ENCODE data around the gene ZNF385C.
"Not testable (repeated sequence)": the region's sequence is repeated elsewhere in the genome, so short reads cannot be mapped to it uniquely, and the experiment has no call there.

Gene ZNF385C, protein sequence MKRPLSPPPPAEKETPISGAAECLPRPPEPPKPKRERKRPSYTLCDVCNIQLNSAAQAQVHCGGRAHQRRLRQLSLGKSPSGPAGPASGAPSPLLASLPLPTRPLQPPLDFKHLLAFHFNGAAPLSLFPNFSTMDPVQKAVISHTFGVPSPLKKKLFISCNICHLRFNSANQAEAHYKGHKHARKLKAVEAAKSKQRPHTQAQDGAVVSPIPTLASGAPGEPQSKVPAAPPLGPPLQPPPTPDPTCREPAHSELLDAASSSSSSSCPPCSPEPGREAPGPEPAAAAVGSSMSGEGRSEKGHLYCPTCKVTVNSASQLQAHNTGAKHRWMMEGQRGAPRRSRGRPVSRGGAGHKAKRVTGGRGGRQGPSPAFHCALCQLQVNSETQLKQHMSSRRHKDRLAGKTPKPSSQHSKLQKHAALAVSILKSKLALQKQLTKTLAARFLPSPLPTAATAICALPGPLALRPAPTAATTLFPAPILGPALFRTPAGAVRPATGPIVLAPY

DNA sequence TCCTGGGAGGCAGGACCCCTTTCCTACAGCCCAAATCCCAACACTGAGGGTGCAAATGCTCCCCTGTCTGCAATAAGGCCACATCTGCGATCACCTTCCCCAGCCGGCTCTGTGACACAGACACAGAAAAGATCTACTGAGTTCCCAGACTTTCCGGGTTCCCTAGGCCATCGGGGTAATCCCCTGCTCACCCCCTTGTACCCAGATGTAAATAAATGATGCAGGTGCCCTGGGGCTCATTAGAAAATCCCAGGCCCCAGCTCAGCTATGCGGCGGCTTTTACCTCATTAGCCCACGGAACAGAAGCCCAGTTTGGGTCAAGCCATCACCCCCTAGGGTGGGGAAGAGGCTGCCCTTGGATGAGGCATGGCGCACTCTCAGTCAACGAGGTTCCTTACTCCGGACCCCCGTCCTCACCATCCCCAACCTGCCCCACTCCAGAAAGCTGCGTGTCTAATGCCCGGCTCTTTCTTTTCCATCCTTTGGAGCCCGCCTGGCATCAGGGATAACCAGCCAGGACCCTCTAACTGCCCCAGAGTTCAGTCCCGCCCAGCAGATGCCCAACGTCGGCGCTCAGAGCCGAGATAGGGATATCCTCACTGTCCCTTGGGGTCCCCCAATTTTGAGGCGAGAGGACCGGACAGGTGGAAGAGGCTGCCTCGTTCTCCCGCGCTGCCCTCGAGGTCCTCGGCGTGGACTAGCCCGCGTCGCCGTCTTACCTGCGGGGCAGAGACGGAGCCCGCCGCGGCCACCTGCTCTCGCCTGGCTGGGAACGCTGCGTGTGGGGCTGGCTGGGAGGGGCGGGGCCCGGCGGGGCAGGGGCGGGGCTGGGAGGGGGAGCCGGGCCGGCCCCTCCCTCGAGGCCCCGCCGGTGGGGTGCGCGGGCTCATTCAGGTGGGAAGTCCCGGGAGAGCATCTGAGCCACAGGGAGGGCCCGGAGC is at the start of gene ZNF385C:
Gene ZNF385C, minus strand, starts transcription at position 783 of the 941 bp plus-strand sequence. CDS start 35,417 bp downstream, outside the sequence.
- no peak for DNase-seq

DNA sequence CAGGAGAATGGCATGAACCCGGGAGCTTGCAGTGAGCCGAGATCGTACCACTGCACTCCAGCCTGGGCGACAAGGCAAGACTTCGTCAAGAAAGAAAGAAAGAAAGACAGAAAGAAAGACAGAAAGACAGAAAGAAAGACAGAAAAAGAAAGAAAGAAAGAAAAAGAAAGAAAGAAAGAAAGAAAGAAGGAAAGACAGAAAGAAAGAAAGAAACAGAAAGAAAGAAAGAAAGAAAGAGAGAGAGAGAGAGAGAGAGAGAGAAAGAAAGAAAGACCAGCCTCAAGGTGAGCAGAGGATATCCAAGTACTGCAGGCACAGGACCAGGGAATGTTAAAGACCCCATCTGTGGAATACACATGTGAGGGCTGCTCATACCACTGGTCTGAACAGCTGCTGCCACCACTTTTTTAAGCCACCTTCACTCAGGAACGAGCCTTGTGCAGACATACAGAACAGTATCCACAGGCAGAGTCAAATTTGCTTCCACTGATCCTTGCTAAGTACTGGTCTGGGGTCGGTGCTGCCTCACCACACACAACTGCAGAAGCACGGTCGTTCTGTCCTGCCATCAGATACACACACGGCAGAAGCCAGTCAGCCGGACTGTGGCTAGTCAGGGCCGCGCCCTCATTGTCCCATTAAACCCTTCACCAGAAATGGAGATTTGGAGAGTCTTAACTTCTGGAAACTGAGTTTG is 48.8 kb upstream of the ZNF385C start:
- no peak for DNase-seq

DNA sequence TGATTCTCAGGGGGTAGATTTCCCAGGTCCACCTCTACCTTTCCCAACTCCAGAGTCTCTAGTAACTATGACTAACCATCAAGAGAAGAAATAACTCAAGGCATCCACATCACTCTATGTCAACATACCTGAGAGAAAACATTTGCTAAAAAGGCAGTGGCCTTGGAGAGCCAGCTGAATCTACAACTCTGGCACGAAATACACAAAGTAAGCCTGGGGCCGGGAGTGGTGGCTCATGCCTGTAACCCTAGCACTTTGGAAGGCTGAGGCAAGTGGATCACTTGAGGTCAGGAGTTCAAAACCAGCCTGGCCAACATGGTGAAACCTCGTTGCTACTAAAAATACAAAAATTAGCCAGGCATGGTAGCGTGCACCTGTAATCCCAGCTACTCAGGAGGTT is 44.9 kb upstream of the ZNF385C start:
- not testable (repeated sequence) for DNase-seq

DNA sequence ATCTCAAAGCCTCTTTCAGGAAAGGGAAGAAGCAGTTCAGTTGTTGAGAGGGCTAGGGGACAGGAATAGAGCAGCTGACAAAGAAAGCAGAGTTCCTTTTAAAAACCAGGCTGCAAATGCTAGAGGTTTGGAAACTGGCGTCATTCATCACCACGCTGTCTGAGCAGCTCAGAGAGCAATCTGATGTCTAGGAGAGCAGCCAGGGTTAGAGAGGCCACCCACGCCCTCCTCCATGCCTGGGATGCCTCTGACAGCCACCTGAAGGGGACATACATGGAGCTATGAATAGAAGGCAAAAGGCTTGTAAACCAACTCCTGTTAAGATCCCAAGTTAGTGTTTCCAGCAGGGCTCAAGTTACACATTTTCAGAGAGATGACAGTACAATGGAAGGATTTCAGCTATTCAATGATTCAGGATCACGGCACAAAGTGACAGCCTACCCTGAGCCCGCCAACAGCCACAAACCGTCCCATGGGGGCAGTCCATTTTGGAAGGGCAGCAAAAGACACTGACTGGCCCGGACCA is 44.2 kb upstream of the ZNF385C start:
- DNase-seq = no peak

DNA sequence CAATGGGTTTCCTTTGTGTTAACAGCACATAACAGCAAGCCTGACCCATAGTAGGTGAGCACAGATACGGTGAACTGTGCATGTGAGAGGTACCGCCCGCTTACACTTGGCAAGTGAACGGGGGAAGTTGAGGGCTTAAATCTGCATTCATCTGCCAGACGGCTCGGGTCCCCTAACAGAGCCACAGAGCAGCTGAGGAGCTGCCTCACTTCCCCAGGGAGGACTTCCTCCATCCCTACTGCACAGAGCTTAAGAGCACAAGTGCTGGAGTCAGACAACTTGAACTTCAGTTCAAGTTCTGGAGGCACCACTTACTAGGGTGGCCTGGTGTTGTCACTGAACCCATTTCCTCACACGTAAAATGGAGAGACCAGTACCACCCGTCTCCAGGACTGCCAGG is 43.1 kb upstream of the ZNF385C start:
- no peak for DNase-seq

DNA sequence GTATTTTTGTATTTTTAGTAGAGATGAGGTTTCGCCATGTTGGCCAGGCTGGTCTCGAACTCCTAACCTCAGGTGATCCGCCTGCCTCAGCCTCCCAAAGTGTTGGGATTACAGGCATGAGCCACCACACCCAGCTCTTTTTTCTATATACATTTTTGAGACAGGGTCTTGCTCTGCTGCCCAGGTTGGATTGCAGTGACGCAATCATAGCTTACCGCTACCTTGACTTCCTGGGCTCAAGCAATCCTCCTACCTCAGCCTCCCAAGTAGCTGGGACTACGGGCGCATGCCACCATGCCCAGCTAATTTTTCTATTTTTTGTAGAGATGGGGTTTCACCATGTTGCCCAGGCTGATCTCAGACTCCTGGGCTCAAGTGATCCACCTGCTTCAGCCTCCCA is 42.4 kb upstream of the ZNF385C start:
- DNase-seq = not testable (repeated sequence)

DNA sequence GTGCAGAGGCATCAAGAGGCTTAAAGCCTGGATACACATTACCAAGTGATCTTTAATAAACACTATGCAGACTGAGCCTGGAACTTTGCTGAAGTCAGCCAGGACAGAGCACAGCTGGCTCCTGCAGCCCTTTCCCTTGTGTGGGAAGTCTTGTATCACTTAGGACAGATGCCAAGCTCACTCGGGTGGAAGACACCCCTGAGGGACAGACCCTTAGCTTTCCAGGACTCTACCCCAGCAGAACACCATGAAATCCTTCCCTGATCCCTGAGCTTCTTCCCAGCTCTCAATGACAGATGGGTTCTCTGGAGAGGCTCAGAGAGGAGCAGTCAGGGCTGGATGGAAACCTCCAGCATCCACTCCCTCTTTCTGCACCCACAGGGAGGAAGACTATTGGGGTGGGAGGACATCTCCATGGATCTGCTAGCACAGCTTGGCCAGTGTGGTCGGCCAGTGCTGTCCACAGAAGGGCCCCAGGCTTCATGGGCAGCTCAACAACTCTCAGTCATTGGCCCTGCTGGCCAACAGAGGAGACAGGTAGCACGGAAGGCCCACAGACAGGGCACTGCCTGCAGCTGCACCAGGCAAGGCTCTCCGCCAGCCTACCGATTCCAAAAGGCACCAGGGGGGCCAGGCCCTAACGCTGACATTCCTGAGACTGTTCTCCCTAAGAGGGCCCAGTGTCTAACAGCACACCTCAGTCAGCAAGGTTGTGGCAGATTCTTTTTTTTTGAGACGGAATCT is 40.6 kb upstream of the ZNF385C start:
- DNase-seq = no peak

DNA sequence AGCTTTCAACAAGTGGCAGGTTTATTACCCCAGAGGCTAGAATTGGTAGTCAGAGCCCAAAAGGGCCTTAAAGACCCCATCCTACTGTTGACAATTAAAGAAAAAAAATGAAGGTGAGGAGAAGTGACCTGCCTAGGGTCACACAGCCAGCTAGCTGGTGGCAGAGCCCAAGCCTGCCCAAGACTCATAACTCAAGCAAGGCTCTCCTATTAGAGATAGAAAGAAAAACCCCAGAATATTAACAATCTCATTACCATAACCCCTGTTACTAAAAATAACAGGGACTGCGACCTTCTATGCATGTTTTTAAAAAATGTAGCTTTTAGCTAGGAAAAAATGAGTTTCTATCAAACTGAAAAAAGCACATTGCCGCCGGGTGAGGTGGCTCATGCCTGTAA is 38.4 kb upstream of the ZNF385C start:
- DNase-seq = no peak

DNA sequence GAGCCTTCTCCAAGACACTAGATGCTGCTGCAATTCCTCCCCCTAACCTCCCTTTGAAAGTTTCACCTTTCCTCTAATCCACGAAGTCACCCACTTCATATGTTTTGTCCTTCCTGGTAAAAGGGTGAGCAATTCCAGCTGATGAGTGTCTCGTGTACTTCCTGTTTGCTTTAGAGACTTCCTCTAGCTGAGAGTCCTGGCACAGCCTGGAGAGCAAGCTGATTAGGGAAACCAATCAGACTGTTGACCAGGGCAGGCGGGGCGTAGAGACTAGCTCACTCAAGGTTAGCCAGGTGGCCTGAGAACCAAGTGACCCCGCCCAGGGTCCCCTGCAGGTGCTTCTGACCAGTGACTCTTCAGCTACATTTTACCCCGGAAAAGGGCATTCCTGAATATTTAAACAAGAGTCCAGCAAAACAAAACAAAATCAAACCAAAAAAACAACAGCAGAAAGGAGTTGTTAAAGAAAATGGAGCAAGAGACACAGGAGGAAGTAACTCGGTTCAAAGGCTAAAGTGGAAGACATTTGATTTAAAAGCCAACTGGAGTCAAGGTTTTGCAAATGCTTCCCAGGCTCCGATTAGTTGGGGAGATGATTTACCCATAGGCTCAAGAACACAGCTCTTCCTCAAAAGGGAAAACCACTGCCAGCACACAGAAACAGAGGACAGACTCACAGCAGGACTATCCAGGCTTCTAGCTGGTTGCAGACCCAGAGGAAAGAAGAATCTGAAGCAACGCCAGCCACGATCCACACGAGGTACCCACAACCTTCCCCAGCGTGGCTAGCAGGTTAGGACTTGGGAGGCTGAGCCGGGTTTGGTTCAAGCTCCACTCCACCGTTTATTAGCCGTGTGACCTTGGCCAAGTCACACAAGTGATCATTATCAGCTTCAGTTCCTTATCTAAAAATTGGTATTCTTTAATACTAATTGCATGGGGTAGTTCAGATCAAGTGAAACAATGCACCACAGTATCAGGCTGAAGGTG is 37.7 kb upstream of the ZNF385C start:
- no peak for DNase-seq

DNA sequence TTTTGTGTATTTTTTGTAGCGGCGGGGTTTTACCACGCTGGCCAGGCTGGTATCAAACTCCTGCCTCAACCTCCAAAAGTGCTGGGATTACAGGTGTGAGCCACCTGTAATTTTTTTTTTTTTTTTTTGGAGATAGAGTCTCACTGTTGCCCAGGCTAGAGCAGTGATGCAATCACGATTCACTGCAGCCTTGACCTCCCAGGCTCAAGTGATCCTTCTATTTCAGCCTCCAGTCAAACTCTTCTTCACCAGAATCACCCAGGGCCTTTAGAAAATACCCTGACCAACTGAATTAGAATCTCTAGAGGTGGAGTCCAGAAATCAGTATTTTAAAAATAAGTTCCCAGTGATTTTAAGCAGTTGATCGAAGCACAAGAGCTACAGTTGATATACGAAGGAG is 36.9 kb upstream of the ZNF385C start:
- no peak for DNase-seq

DNA sequence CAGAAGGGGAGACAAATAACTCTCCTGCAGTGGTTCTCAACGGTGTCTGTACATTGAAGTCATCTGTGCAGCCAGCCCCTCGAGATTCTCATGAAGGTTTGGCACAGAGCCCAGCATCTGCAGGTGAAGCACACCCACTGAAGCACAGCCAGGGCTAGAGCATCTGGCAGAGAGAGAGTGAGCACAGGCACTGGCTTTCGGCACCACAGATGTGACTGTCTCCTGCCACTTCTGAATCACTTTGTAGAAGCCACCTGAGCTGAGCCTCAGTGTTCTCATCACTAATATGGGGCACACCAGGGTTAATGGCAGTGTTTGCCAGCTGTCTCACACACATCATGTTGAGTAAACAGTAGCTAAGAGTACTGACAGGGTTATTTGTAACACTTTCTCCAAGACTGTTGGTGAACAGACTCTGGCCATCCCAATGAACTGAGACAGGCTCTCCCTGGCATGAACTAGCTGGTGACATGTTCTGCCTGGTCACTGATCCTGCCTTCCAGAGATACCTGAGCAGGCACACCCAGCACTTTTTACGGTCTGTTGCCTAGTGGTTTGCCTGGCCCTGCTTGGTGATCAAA is 35.3 kb upstream of the ZNF385C start:
- DNase-seq = no peak

DNA sequence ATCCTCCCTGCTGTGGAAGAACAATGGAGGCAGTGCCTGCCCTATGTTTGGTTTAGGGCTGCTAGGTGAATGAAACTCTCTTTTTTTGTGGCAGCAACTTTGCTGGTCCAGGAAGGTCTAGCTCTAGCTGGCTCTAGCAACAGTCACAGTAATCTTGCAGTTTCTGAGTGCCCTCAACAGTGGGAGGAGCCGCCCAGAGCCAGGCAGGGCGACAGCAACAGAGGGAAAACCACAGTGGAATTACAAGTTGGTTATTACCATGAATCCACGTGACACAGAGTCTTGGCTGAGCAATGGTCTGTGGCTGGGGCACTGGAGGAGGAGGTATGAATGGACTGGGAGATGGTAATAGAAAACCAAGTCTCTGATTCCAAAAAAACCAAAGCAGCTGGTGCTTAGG is 34.7 kb upstream of the ZNF385C start:
- DNase-seq = peak; percentile 80

DNA sequence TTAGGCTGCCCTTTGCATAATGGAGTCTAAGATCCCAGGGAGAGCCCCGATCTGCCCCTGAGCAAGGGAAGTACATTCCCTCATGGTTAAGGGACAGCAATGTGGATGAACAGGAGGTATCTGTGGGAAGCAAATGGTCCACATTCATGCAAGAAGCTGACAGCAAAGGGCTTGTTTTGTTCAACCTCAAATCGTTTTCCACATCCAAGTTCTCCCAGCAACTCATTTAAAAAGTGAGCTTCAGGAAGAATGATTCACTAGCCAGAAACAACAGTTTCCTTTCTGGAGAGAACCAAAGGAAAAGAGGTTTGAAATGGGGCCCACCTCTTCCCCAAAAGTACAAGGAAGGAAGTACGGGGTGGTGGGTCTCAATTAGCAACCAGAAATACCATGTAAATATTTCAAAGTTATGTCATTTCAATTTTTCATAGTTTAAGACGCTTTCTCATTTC is 33.7 kb upstream of the ZNF385C start:
- DNase-seq = no peak

DNA sequence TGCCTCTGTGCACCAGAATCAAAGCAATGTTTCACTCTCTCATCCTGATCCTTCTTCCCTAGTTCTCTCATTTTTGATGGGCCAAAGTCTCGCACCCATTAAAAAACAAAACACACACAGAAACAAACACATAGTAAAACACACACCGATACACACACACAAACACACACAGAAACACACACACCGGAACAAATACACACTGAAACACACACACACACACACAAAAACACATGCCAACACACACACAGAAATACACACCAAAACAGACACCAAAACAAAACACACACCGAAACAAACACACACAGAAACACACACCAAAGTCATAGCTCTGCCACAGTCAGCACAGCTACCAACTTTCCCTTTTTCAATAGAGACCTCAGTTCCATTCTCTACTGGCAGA is 33.0 kb upstream of the ZNF385C start:
- DNase-seq = no peak

DNA sequence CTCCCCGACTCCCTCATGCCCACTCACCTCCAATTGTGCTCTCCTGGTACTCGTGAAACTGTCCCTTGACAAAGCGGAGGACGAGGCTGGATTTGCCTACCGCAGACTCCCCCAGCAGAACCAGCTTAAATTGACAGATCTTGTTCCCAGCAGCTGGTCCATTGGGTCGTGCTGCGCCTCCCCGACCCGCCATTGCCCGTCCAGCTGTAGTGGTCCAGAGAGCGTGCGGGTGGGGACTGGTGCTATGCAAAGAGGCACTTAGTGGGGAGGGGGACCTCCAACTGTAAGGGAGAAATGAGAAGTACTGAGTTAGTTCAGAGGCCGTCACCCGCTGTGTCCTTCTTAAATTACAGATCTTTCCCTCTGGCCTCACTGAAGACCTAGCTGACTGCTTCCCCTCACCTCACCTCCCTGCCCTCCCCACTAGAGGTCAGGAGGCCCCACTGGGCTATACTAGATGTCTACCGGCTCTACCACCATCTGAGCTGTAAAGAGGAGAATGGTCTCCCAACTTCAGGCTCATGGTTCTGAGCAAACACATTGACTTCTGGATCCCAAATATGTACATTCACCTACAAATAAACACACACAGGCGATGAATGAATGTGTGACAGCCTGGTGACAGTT is 32.1 kb upstream of the ZNF385C start:
- DNase-seq = no peak

DNA sequence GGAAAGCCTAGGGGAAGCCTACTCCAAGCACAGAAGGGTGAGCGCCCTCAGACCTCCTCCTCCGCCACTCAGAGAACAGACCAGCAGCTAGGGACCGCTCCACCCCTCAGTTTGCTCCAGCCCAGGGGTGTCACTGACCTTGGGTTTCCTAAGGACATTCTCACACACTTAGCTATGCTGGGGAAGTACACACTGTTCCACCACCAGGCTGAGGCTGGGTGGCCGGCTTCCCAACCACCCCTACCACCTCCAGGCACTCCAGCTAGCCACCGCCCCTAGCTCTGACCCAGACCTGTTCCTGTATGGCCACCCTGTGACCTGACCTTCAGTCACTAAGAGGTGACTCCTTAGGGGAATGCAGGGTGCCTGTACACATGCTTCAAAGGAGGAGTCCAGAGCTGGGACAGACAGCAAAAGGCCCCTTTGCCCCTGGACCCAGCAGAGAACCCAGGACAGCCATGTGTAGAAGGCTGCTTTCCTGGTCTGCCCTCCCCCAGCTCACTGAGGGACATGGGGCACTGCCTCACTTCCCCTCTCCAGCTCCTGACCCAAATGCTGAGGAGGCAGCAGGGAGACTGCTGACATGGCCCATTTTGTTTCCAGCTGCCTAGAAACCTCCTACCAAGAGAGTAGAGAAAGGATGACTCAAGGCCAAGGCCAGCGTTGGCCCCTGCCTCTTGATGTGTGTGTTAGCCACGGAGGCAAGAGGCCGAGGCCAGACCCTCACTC is 31.0 kb upstream of the ZNF385C start:
- peak; percentile 27 for DNase-seq

DNA sequence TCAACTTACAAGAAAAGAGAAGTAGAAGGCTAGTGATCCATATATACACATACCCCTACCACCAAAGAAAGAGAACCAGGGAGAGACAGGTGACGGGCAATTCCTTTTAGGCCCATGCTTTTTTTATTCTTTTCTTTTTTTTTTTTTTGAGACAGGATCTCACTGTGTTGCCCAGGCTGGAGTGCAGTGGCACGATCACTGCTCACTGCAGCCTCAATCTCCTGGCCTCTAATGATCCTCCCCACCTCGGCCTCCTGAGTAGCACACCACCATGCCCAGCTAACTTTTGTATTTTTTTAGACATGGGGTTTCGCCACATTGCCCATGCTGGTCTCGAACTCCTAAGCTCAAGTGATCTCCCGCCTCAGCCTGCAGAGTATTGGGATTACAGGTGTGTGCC is 29.1 kb upstream of the ZNF385C start:
- DNase-seq = no peak

DNA sequence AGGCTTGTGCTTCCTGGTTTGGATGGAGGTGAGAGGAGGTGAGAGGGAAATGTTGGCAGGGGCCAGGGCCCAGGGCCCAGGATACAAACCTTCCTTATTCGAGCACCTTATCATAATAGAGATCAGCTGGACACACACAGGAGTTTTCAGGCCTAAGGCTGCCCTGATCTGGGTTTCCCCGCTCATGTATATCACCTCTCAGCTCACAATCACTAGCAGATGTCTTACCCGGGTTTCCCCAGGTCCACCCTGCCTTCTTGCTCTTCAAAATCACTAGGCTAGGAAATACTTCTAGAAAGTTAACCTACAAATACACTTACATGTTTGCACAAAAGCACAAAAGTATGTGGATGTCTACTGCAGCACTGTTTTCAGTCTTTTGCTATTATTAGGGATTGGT is 28.6 kb upstream of the ZNF385C start:
- no peak for DNase-seq

DNA sequence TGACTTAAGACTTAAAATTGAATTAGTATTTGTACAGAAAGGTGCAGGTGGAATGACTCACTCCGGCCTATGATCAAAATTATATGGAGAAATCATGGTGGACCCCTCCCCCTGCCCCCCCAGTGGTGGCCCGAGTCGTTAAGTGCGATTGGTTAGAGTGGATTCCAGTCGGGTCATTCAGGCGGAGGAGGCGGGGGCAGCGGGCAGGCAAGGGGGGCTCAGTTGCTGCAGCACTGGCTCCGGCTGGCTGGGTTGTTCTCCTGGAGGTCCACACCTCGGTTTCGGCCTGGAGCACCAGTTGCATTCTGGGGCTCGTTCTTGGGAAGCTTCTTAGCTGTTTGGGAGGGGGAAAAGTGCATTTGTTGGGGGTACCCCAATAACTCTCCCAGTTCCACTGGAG is 27.3 kb upstream of the ZNF385C start:
- no peak for DNase-seq
